Esophagus muscularis mucosa (tissue), 4 donors: ENCODE measurements around the gene LMOD1. TPM values are rescaled to one million over a fixed set of nuclear protein-coding genes. Genes with fewer than 3 reads are reported as not detected.
"Not testable (repeated sequence)": the region's sequence is repeated elsewhere in the genome, so short reads cannot be mapped to it uniquely, and the experiment has no call there.

ENCODE experiments used
- DNase-seq: peaks from one replicate; pipeline ENCODE4 v3.0.0-alpha.2; 2017; ENCODE audit errors: extremely low spot score
- H3K27ac ChIP-seq, 4 donors: fragments of 200-600 bp; sonication (generic); replicated peaks in 1 of 4; 1 replicate in 3 of 4; 2 replicates in 1 of 4; pipeline ENCODE4 v1.5.1; 2016 to 2019; ENCODE audit warnings: mild to moderate bottlenecking in 1 of 4
- H3K27me3 ChIP-seq, 4 donors: fragments of 200-600 bp; sonication (generic); one replicate each; pipeline versions ENCODE4 v1.5.1 to v1.6.0; 2016 to 2019
- H3K36me3 ChIP-seq, 4 donors: fragments of 200-600 bp; sonication (generic); one replicate each; pipeline ENCODE4 v1.5.1; 2016 to 2019
- H3K4me1 ChIP-seq, 4 donors: fragments of 200-600 bp; sonication (generic); one replicate each; pipeline ENCODE4 v1.5.1; 2016 to 2019
- H3K4me3 ChIP-seq, 4 donors: fragments of 200-600 bp; sonication (generic); 1 replicate in 2 of 4; 2 replicates in 2 of 4; pipeline ENCODE4 v1.5.1; 2016 to 2019; ENCODE audit warnings: mild to moderate bottlenecking in 4 of 4, moderate library complexity in 1 of 4
- H3K9me3 ChIP-seq, 4 donors: fragments of 200-600 bp; sonication (generic); 1 replicate in 3 of 4; 2 replicates in 1 of 4; pipeline ENCODE4 v1.5.1; 2016 to 2019
- EP300 ChIP-seq: sonication (generic); formaldehyde crosslinking; IDR thresholded peaks from one replicate; pipeline ENCODE4 v1.6.1; 2017; ENCODE audit warnings: antibody characterized with exemption
- POLR2A ChIP-seq: fragments of 450-650 bp; IDR thresholded peaks from one replicate; pipeline ENCODE4 v1.6.1; 2017; ENCODE audit warnings: antibody characterized with exemption, moderate library complexity, mild to moderate bottlenecking, low read depth
- POLR2AphosphoS5 ChIP-seq, 2 donors: sonication (generic); formaldehyde crosslinking; IDR thresholded peaks; one replicate each; pipeline ENCODE4 v1.6.1; 2017; ENCODE audit warnings: antibody characterized with exemption in 2 of 2
- WGBS: methylation state at CpG from one replicate; pipeline ENCODE4 v1.1.5; 2018; 5-methylcytosine and 5-hydroxymethylcytosine counted together
- intact Hi-C: fragments of 100-400 bp; cut with DNase I; formaldehyde crosslinking; loops from one replicate; pipeline ENCODE4 v1.15.1; 2023
- total RNA-seq, 4 donors: library from RNA; depleted of rRNA; stranded (reverse); fragments of >200 nt; gene quantifications; one replicate each; pipeline versions ENCODE4 v1.1.0 to v1.2.1, GENCODE V29; 2016
- TF ChIP-seq, protein P1 (sequence below), 3 experiments: fragments of 200-600 bp in 2 of 3; fragments of 450-650 bp in 1 of 3; sonication (generic) in 2 of 3; IDR thresholded peaks; one replicate each; pipeline ENCODE4 v1.5.1; 2017 to 2019; ENCODE audit warnings: antibody characterized with exemption in 3 of 3, mild to moderate bottlenecking in 2 of 3, moderate library complexity in 1 of 3

Gene LMOD1
- total RNA-seq, 4 donors from 2014 or later: 1,021 to 1,618 (median 1,290) TPM

GRCh38 chr1:201944639-201945038 lies 1.7 kb downstream of the LMOD1 start:
- TF ChIP-seq POLR2AphosphoS5 (IDR thresholded peaks at IDR 0.05) (peak in 1 of 2 donors; percentile 44), EP300 (no peak), POLR2A (no peak)
- TF ChIP-seq, protein P1, sequence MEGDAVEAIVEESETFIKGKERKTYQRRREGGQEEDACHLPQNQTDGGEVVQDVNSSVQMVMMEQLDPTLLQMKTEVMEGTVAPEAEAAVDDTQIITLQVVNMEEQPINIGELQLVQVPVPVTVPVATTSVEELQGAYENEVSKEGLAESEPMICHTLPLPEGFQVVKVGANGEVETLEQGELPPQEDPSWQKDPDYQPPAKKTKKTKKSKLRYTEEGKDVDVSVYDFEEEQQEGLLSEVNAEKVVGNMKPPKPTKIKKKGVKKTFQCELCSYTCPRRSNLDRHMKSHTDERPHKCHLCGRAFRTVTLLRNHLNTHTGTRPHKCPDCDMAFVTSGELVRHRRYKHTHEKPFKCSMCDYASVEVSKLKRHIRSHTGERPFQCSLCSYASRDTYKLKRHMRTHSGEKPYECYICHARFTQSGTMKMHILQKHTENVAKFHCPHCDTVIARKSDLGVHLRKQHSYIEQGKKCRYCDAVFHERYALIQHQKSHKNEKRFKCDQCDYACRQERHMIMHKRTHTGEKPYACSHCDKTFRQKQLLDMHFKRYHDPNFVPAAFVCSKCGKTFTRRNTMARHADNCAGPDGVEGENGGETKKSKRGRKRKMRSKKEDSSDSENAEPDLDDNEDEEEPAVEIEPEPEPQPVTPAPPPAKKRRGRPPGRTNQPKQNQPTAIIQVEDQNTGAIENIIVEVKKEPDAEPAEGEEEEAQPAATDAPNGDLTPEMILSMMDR (IDR thresholded peaks at IDR 0.05): no peak
- DNase-seq: no peak
- peaks cover 8 to 48% (median 33%) of the 10 kb centered on the region in 4 donors for H3K4me1 ChIP-seq
- H3K27me3 ChIP-seq: no peaks in the 10 kb centered on the region
- WGBS: 36% methylated on average over 2 of the region's 3 CpGs
- H3K27ac ChIP-seq: peak overlapping the region; percentile 92 to 95 (median 94)
- H3K9me3 ChIP-seq: no peaks in the 10 kb centered on the region
- intact Hi-C loops: no loop called here
- H3K36me3 ChIP-seq: peaks cover 0 to 10% (median 0%) of the 10 kb centered on the region in 4 donors
- H3K4me3 ChIP-seq: peak overlapping the region; percentile 74 to 91 (median 82)

DNA sequence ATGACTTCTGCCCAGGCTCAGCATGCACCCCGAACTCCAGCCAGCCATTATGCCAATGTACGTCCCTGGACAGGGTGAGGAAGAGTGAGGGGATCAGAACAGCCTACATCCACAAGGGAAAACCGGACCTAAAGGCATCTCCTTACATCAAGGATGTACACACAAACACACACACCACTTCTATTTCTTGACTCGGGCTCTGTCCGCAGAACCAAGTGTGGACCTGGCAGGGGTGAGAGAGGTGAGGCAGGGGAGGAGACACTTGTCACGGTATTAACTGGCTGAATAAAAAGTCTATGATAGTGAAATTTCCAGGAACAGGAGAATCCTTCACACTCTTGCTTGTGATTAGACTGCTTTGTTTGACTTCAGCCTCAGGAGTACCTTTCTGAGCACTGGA lies 2.3 kb downstream of the LMOD1 start:
- peaks cover 0 to 10% (median 0%) of the 10 kb centered on the region in 4 donors for H3K36me3 ChIP-seq
- 44% methylated on average over 6 of the region's 6 CpGs for WGBS
- peak overlapping the region; percentile 92 to 95 (median 94) for H3K27ac ChIP-seq
- intact Hi-C loops: no loop called here
- no peaks in the 10 kb centered on the region for H3K9me3 ChIP-seq
- no peaks in the 10 kb centered on the region for H3K27me3 ChIP-seq
- H3K4me3 ChIP-seq: peak overlapping the region; percentile 74 to 91 (median 82)
- TF ChIP-seq POLR2A (no peak), POLR2AphosphoS5 (IDR thresholded peaks at IDR 0.05) (peak in 1 of 2 donors; percentile 55), EP300 (no peak)
- TF ChIP-seq, protein P1 (IDR thresholded peaks at IDR 0.05): no peak
- DNase-seq: no peak
- H3K4me1 ChIP-seq: peaks cover 8 to 48% (median 39%) of the 10 kb centered on the region in 4 donors

GRCh38 chr1:201942129-201942495 lies 4.2 kb downstream of the LMOD1 start:
- TF ChIP-seq EP300 (no peak), POLR2A (no peak), POLR2AphosphoS5 (IDR thresholded peaks at IDR 0.05) (peak in 1 of 2 donors; percentile 31)
- H3K36me3 ChIP-seq: peaks cover 0 to 10% (median 2%) of the 10 kb centered on the region in 4 donors
- 54% methylated on average over 1 of the region's 1 CpG for WGBS
- no peaks in the 10 kb centered on the region for H3K27me3 ChIP-seq
- H3K4me3 ChIP-seq: peak overlapping the region; percentile 74 to 91 (median 82)
- DNase-seq: no peak
- intact Hi-C loops: no loop called here
- peak overlapping the region; percentile 92 to 95 (median 94) for H3K27ac ChIP-seq
- H3K9me3 ChIP-seq: no peaks in the 10 kb centered on the region
- H3K4me1 ChIP-seq: peaks cover 6 to 53% (median 48%) of the 10 kb centered on the region in 4 donors

GRCh38 chr1:201941420-201942128 lies 4.8 kb downstream of the LMOD1 start:
- WGBS: 36% methylated on average over 12 of the region's 18 CpGs

DNA sequence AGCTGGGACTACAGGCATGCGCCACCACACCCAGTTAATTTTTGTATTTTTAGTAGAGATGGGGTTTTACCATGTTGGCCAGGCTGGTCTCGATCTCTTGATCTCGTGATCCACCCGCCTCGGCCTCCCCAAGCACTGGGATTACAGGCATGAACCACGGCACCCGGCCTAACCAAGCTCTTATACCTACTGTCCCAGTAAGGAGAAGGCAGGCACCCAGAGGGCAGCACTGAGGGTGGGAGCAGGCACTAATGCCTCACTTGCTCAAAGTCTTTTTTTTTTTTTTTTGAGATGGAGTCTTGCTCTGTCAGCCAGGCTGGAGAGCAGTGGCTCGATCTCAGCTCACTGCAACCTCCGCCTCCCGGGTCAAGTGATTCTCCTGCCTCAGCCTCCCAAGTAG lies 6.0 kb downstream of the LMOD1 start:
- Histone ChIP-seq H3K4me1 (peaks cover 6 to 62% (median 61%) of the 10 kb centered on the region in 4 donors), H3K27ac (peak overlapping the region; percentile 92 to 95 (median 94)), H3K36me3 (peaks cover 0 to 16% (median 3%) of the 10 kb centered on the region in 4 donors), H3K4me3 (peak overlapping the region; percentile 74 to 91 (median 82))
- H3K9me3 ChIP-seq, DNase-seq, intact Hi-C loops, H3K27me3 ChIP-seq: not testable (repeated sequence)
- WGBS: 73% methylated on average over 10 of the region's 10 CpGs
- peak in 1 of 2 donors; percentile 42 for TF ChIP-seq POLR2AphosphoS5 (IDR thresholded peaks at IDR 0.05)

More at GRCh38 chr1:201941420-201942128, 4.8 kb downstream of the LMOD1 start:
- Histone ChIP-seq H3K4me3 (peak overlapping the region; percentile 74 to 91 (median 82)), H3K9me3 (no peaks in the 10 kb centered on the region), H3K36me3 (peaks cover 0 to 11% (median 3%) of the 10 kb centered on the region in 4 donors), H3K27ac (peak overlapping the region; percentile 92 to 95 (median 94)), H3K27me3 (no peaks in the 10 kb centered on the region), H3K4me1 (peaks cover 6 to 53% (median 51%) of the 10 kb centered on the region in 4 donors)
- TF ChIP-seq POLR2AphosphoS5 (IDR thresholded peaks at IDR 0.05) (peak in 1 of 2 donors; percentile 59), POLR2A (no peak), EP300 (no peak)
- TF ChIP-seq, protein P1 (IDR thresholded peaks at IDR 0.05): no peak
- no peak for DNase-seq
- intact Hi-C loops: no loop called here
